Kidney epithelial cell (primary cell): Measurements from ENCODE around the gene HDHD2. TPM values are rescaled to one million over a fixed set of nuclear protein-coding genes. Genes with fewer than 3 reads are reported as not detected.

Experiments
- DNase-seq: peaks from one replicate; pipeline ENCODE4 v3.0.0-alpha.2; 2010; ENCODE audit warnings: low read depth
- H3K27me3 ChIP-seq: 2 replicates; pipeline ENCODE4 v1.6.0; 2011; ENCODE audit warnings: low read length; ENCODE audit not compliant: control insufficient read depth, insufficient read depth
- H3K36me3 ChIP-seq: 2 replicates; pipeline ENCODE4 v1.5.1; 2011; ENCODE audit warnings: low read length; ENCODE audit not compliant: control insufficient read depth, insufficient read depth
- H3K4me3 ChIP-seq: 2 replicates; pipeline ENCODE4 v1.5.1; 2011; ENCODE audit warnings: low read depth, mild to moderate bottlenecking, control low read depth, low read length
- CTCF ChIP-seq: IDR thresholded peaks from 2 replicates; pipeline ENCODE4 v1.5.1; 2011; ENCODE audit warnings: mild to moderate bottlenecking, moderate library complexity, low read length, control low read depth, inconsistent platforms; ENCODE audit not compliant: insufficient read depth, poor library complexity, severe bottlenecking
- total RNA-seq: library from RNA; depleted of rRNA; stranded (reverse); fragments of >200 nt; gene quantifications from 2 replicates; pipeline ENCODE4 v1.2.3, GENCODE V29; 2015

Gene HDHD2
- total RNA-seq, 1 donor from 2014 or later = 21.4 TPM

- DNase-seq = no peak
- TF ChIP-seq CTCF = no peak
- H3K36me3 ChIP-seq = no peaks in the 10 kb centered on the region
- H3K27me3 ChIP-seq = no peaks in the 10 kb centered on the region
- no peak overlapping the region for H3K4me3 ChIP-seq
These were observed 30.5 kb upstream of the HDHD2 start for GRCh38 chr18:47180765-47181164.

GRCh38 chr18:47179520-47179919, 29.2 kb upstream of the HDHD2 start:
- Histone ChIP-seq H3K27me3 (no peaks in the 10 kb centered on the region), H3K36me3 (no peaks in the 10 kb centered on the region), H3K4me3 (no peak overlapping the region)
- DNase-seq = no peak
- no peak for TF ChIP-seq CTCF

- Histone ChIP-seq H3K27me3 (no peaks in the 10 kb centered on the region), H3K4me3 (peak within 1 kb of the TSS; percentile 95), H3K36me3 (no peaks in the 10 kb centered on the region)
- no peak for TF ChIP-seq CTCF
- DNase-seq = peak; percentile 50
These were observed 25.7 kb upstream of the HDHD2 start, which contains the start of gene IER3IP1 for GRCh38 chr18:47175898-47176575. Gene IER3IP1 (minus strand): TSS chr18:47176364. CDS start chr18:47176277, 87 bp downstream.

DNA sequence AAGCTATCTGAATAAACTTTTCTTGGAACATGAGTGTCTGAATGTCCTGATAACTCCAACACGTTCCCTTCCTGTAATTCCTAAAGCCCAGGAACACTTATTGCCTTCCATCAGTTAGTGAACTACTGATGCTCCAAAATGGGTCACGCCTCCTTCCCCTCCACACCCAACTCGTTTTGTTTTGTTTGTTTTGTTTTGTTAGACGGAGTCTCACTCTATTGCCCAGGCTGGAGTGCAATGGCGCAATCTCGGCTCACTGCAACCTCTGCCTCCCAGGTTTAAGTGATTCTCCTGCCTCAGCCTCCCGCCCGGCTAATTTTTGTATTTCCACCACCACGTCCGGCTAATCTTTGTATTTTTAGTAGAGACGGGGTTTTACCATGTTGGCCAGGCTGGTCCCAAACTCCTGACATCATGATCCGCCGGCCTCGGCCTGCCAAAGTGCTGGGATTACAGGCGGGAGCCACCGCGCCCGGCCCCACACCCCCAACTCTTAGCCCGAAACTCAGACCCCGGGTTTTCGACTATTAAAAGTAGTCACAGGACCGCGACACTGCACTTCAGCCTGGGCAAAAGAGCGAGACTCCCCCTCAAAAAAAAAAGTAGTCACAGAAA, 25.1 kb upstream of the HDHD2 start:
- DNase-seq = no peak
- no peaks in the 10 kb centered on the region for H3K27me3 ChIP-seq

GRCh38 chr18:47174545-47175116, 24.3 kb upstream of the HDHD2 start:
- peak overlapping the region; percentile 95 for H3K4me3 ChIP-seq
- no peaks in the 10 kb centered on the region for H3K36me3 ChIP-seq
- no peak for DNase-seq
- no peaks in the 10 kb centered on the region for H3K27me3 ChIP-seq
- TF ChIP-seq CTCF = no peak

More for the DNA sequence above, 25.1 kb upstream of the HDHD2 start:
- peak overlapping the region; percentile 95 for H3K4me3 ChIP-seq
- no peak for TF ChIP-seq CTCF
- no peaks in the 10 kb centered on the region for H3K36me3 ChIP-seq
